Middle frontal gyrus (tissue), 1 donor: ENCODE results near the gene TSHZ2.

Source experiments
- DNase-seq: peaks from one replicate; pipeline ENCODE4 v3.0.0-alpha.2; 2015; ENCODE audit warnings: low spot score; ENCODE audit errors: extremely low spot score

Gene TSHZ2

DNA sequence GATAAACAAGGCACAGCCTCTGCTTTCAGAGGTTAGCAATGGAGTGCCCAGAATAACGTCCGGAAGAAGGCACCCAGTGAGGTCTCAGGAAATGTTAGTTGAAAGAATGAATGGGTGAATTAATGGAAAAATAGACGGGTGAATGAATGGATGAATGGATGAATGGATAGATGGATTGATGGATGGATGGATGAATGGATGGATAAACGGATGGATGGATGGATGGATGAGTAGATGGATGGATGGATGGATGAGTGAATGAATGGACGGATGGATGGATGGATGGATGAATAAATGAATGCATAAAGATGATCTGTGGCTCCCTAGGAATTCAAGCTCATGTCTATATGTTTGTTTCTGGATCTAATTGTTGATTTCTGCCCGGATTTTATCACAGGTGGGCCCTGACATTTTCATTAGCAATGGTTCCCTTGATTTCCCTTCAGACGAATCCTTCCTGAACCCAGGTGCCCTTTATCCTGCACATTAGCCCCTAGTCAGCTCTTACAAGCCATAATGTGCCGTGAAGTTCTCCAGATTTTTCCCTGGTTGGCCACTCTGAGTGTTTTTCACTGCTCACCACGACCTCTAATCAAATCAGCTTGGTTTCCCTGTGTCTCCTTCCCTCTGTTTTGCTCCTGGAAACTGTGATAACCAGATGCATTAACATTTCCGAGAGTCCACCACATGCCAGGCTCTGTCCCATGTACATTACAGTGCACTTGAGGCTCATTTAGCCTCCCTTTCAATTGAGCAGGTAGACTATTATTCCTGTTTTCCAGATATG lies 22.2 kb downstream of the TSHZ2 start:
- DNase-seq, result no peak

DNA sequence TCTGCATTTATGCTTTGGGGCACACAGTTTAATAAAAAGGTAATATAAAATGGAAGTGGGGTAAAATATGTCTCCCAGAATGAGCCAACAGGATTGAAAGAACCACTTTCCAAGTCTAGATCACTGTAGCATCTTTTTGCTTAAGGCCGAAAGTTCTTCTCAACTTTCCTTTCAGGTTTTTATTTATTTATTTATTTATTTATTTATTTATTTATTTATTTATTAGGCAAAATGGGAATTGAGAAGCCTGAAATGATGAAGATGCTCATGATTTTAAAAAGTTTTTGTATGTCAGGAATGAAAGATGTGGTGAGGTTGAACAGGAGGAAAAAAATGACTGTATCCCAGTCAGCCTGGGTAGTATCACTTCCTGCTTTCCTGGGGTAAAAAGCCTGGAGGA lies 24.0 kb downstream of the TSHZ2 start:
- DNase-seq, result no peak

DNA sequence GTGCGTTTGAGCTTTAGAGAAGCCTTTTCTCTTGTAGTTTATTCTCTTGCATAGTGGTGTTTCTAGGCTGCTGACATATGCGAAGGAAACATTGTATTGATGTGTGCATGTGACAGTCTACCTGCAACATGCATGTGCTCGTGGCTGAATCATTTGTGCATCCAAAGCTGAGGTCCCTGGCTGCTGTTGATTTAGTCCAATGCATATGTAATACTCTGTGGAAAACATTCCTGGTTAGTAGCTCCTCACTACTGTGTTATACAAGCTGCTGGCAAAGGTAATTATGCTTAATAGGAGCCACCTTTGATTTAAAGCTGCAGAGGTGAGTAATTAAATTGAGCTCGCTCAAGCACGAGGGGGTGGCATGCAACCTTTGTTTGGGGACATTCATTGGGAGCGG lies 24.5 kb downstream of the TSHZ2 start:
- no peak for DNase-seq

DNA sequence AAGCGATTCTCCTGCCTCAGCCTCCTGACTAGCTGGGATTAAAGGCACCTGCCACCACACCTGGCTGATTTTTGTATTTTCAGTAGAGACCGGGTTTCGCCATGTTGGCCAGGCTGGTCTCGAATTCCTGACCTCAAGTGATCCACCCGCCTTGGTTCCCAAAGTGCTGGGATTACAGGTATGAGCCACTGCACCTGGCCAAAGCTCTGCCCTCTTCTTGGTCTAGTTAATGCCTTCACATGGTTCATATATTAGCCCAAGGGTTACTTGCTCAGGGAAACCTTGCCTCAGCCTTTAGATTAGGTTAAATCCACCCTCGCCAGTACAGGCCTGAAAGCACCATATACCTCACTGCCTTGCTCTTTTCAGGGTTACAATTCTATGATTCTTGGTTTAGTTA lies 26.1 kb downstream of the TSHZ2 start:
- DNase-seq, result no peak

DNA sequence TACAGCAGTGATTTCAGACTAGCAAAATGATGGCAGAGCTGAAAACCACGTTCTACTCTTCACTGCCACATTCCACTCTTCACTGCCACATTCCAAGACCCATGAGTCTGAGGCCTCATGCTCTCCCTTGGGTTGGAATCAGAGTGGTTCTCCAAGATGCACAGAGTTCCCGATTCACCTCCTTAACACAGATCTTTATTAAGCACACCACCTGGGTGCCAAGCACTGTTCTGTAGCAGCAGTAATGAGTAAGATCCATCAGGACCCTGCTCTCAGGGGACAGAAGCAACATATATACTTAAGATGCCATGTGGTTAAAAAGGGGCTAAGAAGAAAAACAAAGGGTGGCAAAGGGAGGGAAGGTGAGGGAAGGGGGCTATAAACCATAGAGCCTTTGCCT lies 26.9 kb downstream of the TSHZ2 start:
- no peak for DNase-seq

DNA sequence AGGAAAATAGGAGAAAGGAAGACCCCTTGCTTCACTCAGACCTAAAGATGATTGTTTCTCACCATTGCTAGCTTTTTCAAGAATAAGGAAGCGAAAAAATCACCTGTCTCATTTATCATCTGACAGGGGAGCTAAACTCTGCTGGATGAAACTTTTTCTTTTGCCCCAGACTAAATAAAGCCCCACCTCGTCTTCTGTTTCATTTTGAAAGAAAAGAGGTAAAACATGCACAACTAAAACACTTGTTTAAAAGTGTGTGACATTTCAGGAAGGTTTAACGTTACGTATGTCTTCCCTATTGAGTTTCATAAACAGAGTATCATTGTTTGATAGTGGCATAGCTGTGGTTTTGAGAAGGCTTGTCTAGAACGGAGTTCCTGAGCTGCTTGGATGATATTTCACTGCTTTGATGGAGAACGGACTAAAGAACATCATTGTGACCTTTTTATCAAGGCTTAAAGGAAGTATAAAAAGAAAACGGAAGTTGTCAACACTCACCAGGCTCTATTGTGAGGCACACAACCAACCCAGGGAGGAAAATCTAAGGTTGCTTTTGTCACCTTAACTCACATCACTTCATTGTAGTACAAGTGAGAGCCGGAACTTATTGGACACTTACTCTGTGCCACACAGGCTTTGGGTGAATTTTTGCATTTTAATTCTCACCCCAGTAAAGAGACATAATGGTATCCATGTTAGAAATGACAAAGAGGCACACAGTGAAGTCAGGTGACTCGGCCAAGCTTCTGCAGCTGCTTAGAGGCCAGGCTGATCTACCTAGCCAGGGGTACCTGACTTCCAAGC lies 29.5 kb downstream of the TSHZ2 start:
- no peak for DNase-seq

DNA sequence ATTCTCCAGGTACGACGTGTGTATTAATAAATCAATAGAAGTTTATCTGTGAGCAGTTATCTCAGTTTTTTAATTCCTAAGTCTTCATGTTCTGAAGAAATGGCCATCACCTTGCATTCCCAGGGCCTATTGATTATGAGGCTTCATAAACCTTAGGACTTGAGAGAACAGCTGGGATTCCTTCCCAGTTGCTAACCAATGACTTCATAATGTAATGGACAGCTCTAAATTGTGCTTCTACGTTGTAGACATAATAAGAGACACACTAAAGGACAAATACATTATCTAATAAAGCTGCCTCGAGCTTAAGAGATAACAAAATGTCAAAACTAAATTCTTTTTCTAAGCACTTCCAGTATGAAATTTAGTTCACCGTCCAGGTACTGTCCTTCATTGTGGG lies 30.6 kb downstream of the TSHZ2 start:
- DNase-seq, result no peak

DNA sequence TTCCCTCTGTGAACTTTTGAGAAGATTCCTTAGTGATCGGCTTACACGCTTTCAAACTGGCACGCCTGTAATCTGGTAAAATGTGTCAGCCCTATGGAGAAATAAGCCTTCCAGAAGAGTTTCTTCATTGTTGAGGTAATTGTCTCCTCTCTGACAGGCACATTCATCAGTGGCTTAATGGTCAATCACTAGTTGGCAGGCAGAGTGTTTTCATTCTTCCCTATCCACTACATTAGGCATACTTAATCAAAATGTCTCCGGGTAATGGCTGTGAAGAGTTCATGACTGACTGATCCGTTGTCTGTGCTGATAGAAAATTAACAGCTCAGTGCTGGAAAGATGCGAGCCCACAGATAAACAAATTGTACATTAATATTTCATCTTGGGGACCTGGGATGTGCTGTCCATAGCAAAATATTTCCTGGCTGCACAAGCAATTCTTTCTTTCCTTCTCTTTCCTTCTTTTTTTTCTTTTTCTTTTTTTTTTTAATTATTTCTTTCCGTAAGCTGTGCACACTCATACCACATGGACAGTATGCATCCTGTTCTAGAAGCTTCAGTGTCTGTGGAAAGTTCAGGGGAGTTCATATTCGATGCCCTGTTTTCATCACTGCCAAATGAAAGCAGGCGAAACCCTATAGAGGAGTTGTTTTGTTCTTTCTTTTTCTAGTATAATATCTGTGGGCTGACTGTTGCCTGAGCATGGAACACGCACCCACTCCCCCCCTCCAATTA lies 31.4 kb downstream of the TSHZ2 start:
- DNase-seq, result no peak

DNA sequence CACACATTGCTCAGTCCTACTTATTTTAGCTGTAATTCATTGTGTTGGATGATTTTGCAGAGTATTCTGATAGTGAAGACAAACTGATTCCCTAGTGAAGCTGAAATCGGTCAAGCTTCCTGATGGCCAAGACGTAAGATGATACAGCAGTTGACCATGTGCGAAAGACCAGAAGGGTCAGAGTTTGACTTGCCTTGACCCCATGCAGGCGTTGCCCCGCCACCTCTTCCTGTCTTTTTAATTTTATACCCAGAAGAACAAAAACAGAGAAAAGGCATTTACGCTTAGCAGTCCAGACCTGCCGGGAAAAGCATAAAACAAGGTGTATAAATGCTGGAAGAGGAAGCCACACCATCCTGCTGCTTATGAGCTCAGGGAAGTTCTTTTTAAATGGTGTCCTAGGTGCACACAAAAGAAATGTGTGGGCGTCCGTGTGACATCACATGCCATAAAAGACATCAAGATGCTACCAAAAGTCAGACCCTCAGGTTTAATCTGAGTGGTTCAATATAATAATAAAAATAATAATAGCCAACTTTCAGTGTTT lies 32.2 kb downstream of the TSHZ2 start:
- no peak for DNase-seq

DNA sequence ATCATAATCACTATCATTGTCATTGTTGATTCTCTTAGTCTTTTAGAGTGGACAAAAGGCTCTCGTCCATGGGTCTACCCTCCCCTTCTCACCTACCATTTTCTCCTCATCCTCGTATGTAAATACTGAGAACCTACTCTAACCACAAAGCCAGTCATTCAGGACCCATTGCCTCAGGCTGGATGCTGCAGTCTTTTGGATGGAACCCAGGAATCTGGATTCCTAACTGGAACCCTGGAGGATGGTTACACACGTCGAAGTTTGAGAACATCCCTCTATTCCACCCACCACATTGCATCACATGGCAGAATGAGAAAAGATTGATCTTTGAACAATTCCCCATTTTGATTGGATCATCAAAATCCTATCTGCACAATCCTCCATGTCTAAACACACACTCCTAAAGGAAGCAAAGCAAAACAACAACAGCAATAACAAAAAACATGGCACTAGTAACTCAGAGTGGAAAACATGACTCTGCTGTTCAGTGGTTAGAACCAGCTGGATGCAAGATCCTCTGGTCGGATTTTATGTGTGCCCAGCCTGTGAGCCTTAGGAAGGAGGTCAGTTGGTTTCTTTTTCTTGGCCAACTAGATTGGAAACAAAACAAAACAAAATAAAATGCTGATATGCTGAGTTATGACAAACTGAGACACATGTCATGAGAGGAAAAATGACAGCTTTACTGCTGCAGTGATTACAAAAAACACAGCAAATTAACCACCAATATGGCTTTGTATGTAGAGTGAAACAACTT lies 38.0 kb downstream of the TSHZ2 start:
- DNase-seq, result no peak

DNA sequence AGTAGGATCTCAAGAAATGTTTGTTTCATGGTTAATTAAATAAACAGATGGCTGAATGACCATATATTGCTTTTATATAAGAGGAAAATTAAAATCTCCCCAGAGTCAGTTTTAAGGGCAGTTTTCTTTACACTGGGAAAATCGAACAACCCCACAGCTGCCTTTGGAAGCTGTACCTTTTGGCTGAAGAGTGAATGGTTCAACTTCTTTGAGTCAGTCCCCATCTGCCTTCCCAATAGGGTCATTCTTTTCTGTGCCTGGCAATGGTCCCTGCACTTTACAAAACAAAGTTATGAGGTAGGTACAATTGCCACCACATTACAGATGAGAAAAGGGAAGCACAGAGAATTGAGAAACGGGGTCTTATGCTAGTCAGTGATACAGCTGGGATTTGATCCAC lies 39.5 kb downstream of the TSHZ2 start:
- no peak for DNase-seq

DNA sequence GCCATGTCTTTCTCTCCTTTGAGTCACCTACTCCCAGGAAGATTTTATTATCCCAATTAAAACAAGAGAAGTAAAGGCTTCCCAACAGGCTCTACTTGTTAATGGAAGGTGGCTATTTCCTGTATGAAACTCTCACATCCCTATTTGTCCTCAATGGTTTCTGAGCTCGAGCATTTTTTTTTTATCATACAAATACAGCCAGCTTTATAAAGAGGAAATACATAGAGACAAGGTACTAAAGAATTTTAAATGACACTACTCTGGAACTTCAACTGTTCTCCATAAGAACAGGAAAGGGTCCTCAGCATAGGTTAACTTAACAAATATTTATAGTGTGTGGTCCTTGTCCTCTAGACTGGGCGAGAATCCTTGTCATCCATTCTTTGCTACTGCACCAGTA lies 41.0 kb downstream of the TSHZ2 start:
- DNase-seq, result no peak

DNA sequence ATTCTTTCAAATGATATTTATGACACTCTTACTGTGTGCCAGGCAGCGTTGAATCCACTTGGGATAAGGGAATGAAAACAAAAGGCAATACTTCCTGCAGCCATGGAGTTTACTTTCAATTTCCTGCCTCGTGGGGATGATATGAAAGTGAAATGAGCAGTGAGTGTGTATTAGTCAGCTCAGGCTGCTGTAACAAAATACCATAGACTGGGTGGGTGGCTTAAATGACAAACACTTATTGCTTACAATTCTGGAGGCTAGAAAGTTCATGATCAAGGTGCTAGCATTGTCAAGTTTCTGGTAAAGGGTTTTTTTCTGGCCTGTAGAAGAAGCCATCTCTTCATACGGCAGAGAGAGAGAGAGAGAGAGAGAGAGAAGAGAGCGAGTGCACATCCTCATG lies 41.7 kb downstream of the TSHZ2 start:
- DNase-seq, result no peak

DNA sequence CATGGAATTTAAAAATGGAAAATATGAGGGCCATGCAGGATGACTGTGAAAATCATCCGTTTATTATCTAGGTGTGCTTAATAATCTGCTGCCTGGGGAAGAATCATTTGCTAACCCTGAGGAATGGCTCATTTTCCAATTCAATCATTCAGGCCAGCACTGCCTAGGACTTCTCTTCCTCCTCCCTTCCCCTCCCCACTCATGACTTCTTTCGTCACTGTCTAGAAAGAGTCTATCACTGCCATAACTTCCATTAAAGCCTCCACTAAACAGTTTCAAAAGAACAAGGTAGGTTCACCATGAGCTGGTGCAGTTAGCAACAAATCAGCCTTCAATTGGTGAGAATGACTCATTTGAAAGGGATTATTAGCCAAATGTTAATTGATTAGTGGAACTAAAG lies 43.9 kb downstream of the TSHZ2 start:
- DNase-seq, result no peak

DNA sequence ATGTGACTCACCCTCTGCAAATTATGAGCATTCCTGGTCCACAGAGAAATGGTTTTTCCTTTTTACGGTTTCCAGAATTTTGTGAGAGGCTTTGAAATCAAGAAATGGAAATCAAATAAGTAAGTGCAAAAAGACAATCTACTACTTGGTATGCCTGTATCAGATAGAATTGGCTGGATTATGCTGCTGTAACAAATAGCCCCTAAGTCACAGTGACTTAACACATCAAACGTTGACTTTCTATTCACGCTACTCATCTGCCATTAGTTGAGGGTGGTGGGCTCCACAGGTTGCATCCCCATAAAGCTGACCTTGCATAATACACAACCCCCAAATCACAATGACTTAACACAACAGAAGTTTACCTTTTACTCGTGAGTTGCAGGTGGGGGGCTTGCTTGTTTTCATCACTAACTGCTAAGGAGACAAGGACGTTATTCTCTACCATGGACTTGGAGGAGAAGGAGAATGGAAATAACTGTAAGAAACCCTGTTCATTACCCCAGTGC lies 44.4 kb downstream of the TSHZ2 start:
- DNase-seq, result no peak

DNA sequence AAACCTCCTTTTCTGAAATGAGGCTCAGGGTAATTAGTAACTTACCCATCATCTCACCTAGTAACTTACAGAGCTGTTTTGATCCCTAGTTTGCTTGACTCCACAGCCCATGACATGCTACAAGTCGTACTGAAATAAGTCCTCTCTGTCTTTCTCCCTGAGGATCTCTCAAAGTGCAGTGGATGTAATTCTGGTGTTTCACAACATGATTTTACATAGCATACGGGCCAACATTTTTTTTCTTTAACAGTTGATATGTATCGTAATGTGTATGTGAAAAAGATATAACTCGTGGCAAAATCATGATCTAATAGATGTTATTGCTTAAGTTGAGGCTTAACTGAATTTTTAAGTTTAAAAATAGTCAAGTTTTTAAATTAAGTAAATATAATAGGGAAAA lies 45.0 kb downstream of the TSHZ2 start:
- DNase-seq, result no peak

DNA sequence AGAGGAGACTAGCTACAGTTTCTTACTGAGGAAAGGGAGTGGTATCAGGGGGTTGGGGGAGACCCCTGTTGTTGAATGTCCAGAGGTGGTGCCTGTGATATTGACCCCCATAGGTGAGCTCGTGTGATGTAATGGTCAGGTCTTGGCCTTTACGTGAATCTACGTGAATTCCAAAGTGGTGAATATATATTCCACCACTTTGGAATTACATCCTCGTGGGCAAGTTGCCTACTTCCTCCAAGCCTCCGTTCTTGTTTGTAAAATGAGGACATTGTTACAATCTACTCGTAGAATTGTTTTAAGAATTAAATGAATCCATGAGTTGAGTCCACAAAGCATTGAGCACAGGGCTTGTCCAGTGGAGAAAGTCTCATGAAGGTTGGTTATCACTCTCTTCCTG lies 47.3 kb downstream of the TSHZ2 start:
- DNase-seq, result no peak

DNA sequence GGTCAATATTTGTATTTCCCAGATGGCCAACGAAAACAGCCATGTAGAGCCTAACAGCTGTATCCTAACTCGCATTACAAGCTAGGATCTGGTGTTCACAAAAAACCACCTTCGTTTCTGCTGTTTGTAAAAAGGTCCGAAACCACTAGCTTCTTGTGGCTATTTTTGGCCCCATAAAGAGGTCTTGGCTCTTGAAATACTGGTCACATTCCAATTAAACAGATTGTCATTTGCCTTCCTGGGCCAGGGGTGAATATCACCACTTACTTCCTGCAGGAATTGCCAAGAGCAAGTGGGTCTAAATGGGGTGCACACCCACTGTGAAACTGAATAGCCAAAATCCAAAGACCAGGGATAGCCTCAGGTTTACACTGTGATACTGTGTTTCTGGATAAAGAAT lies 48.2 kb downstream of the TSHZ2 start:
- no peak for DNase-seq

DNA sequence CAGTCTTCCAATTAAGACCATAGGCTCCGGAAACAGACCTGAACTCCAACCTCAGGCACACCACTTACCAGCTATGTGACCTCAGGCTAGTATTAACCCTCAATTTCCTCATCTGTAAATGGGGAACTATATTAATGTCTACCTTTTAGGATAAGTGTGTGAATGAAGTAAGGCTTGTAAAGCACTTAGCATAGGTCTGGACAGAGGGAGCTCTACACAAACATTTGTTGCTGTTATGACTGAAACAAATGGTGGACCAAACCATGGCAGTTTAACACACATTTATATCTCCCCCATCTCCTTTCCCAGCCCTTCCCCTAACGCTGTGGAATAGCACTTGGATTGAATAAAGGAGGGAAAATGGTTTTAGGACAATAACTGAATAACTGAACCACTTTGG lies 48.7 kb downstream of the TSHZ2 start:
- no peak for DNase-seq

DNA sequence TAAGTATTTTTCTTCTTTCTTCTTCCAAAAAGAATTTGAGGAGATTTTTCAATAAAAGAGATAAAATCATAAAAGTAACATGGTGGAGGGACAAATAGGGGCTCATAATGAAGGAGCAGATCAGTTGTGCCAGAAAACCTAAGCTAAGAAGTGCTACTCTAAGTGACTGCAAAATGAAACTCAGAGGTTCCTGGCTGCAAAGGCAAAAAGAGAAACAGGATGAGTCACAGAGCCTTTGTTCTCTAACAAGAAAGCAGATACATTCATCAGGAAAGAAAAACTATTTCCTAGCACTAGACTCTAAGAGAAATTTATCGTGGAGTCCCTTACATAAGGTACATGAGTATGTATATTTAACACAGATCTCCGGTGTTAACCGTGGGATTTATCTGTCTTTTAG lies 49.8 kb downstream of the TSHZ2 start:
- DNase-seq, result no peak
